Measurements from ENCODE around the gene NHERF1.

DNA sequence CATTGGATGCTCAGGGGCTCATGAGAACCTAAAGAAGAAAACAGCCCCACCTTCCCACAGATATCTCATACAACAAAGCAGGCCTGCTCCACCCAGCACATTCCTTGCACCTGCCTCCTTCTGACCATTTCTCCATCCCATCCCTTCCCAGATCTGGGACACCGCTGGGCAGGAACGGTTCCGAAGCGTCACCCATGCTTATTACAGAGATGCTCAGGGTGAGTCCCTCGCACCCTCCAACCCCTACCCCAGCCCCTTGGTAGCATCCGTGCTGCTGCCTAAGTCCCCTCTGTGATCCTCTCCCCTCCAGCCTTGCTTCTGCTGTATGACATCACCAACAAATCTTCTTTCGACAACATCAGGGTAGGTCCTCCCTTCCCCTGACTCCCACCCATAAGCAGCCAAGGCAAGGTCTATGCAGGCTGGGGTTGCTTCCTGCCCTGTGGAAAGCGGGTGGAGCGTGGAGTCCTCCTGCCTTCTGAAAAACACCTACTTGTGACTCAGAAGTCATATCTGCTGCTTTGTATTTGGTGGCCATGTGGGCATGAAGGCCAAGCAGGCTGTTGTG is 5.4 kb upstream of the NHERF1 start:
- TF ChIP-seq, protein P1, sequence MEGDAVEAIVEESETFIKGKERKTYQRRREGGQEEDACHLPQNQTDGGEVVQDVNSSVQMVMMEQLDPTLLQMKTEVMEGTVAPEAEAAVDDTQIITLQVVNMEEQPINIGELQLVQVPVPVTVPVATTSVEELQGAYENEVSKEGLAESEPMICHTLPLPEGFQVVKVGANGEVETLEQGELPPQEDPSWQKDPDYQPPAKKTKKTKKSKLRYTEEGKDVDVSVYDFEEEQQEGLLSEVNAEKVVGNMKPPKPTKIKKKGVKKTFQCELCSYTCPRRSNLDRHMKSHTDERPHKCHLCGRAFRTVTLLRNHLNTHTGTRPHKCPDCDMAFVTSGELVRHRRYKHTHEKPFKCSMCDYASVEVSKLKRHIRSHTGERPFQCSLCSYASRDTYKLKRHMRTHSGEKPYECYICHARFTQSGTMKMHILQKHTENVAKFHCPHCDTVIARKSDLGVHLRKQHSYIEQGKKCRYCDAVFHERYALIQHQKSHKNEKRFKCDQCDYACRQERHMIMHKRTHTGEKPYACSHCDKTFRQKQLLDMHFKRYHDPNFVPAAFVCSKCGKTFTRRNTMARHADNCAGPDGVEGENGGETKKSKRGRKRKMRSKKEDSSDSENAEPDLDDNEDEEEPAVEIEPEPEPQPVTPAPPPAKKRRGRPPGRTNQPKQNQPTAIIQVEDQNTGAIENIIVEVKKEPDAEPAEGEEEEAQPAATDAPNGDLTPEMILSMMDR (IDR thresholded peaks at IDR 0.05): no peak
- no peak for TF ChIP-seq POLR2A (IDR thresholded peaks at IDR 0.05; ENCODE audit: low read depth)
- TF ChIP-seq EP300 (IDR thresholded peaks at IDR 0.05): no peak
- TF ChIP-seq POLR2AphosphoS5 (IDR thresholded peaks at IDR 0.05): no peak
